GOT3 (cell line): ENCODE data around the gene UROC1.

Experiments used
- DNase-seq: peaks from one replicate; lab custom pipeline; 2025; ENCODE audit warnings: mixed read lengths; lab: John Stamatoyannopoulos, UW

The UROC1 gene

GRCh38 chr3:126516152-126516935 is 1.2 kb downstream of the UROC1 start:
- DNase-seq, result no peak

- no peak for DNase-seq
Measured at GRCh38 chr3:126515066-126515706, 2.4 kb downstream of the UROC1 start.

- no peak for DNase-seq
Measured at GRCh38 chr3:126514161-126514560, 3.4 kb downstream of the UROC1 start.

- DNase-seq, result no peak
Measured at GRCh38 chr3:126512916-126513650, 4.5 kb downstream of the UROC1 start.

GRCh38 chr3:126512026-126512425 is 5.5 kb downstream of the UROC1 start:
- DNase-seq, result no peak

- DNase-seq, result no peak
Measured at GRCh38 chr3:126511291-126511690, 6.3 kb downstream of the UROC1 start.

- no peak for DNase-seq
Measured at GRCh38 chr3:126510308-126510910, 7.2 kb downstream of the UROC1 start.

- DNase-seq, result no peak
Measured at GRCh38 chr3:126509597-126510307, 7.8 kb downstream of the UROC1 start.

GRCh38 chr3:126508564-126508964 is 9.0 kb downstream of the UROC1 start:
- no peak for DNase-seq

- DNase-seq, result no peak
Measured at GRCh38 chr3:126507886-126508285, 9.7 kb downstream of the UROC1 start.

- DNase-seq, result no peak
Measured at GRCh38 chr3:126503701-126504100, 13.9 kb downstream of the UROC1 start.

- DNase-seq, result no peak
Measured at GRCh38 chr3:126502656-126503055, 14.9 kb downstream of the UROC1 start.

- no peak for DNase-seq
Measured at GRCh38 chr3:126501736-126502135, 15.8 kb downstream of the UROC1 start.

GRCh38 chr3:126501054-126501453 is 16.5 kb downstream of the UROC1 start:
- DNase-seq, result no peak

- DNase-seq, result no peak
Measured at GRCh38 chr3:126500016-126500415, 17.6 kb downstream of the UROC1 start.

GRCh38 chr3:126499401-126499800 is 18.2 kb downstream of the UROC1 start:
- DNase-seq, result no peak

GRCh38 chr3:126498929-126499328 is 18.6 kb downstream of the UROC1 start:
- no peak for DNase-seq

GRCh38 chr3:126498461-126498860 is 19.1 kb downstream of the UROC1 start:
- DNase-seq, result no peak

- no peak for DNase-seq
Measured at GRCh38 chr3:126497956-126498355, 19.6 kb downstream of the UROC1 start.

- no peak for DNase-seq
Measured at GRCh38 chr3:126496894-126497850, 20.4 kb downstream of the UROC1 start.

GRCh38 chr3:126495786-126496185 is 21.8 kb downstream of the UROC1 start:
- no peak for DNase-seq
